GM20000 (cell line): Measurements from ENCODE around the gene HOXA7.

ENCODE experiments used
- DNase-seq: peaks from one replicate; pipeline ENCODE4 v3.0.0; 2012; ENCODE audit warnings: low spot score
- TF ChIP-seq, protein P1 (sequence below): IDR thresholded peaks from 2 replicates; pipeline ENCODE4 v1.5.1; 2012; ENCODE audit warnings: mild to moderate bottlenecking, control low read depth; ENCODE audit errors: extremely low read depth, missing control alignments

HOXA7 gene

DNA sequence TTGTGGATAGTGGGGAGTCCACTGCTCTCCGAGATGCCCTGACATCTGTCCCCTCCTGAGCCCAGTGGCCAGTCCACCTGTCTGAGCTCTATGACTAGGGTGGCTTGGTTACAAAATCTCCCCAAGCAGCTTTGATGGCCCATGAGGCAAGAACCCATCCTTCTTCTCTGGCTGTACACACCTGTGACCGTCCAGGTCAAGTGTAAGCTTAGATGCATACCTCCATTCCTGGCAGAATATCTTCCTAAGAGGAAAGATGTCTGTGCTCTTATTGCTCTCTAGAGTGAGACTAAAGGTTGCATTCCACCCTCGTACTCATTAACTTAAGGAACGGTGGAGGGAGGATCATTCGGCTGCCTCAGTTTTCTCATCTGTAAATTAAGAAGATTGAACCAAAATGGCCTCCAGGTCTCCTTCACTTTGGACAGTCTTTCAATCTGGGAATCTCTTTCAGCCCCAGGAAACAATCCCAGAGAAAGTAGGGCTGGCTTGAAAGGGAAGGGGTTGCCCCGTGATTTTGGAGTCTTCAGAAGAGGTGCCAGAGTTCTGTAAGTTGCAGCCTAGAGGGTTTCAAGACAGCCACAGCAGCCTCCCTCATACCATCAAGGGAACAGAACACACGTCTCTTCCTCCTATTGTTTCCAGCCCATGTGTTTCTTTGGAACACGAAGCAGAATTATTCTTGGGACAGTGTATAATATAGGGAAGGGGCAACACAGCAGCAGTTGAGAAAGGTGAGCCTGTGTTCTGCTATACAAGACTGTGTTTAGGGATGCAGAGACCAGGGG lies 31.4 kb downstream of the HOXA7 start:
- TF ChIP-seq, protein P1, sequence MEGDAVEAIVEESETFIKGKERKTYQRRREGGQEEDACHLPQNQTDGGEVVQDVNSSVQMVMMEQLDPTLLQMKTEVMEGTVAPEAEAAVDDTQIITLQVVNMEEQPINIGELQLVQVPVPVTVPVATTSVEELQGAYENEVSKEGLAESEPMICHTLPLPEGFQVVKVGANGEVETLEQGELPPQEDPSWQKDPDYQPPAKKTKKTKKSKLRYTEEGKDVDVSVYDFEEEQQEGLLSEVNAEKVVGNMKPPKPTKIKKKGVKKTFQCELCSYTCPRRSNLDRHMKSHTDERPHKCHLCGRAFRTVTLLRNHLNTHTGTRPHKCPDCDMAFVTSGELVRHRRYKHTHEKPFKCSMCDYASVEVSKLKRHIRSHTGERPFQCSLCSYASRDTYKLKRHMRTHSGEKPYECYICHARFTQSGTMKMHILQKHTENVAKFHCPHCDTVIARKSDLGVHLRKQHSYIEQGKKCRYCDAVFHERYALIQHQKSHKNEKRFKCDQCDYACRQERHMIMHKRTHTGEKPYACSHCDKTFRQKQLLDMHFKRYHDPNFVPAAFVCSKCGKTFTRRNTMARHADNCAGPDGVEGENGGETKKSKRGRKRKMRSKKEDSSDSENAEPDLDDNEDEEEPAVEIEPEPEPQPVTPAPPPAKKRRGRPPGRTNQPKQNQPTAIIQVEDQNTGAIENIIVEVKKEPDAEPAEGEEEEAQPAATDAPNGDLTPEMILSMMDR, result no peak
- DNase-seq, result no peak

DNA sequence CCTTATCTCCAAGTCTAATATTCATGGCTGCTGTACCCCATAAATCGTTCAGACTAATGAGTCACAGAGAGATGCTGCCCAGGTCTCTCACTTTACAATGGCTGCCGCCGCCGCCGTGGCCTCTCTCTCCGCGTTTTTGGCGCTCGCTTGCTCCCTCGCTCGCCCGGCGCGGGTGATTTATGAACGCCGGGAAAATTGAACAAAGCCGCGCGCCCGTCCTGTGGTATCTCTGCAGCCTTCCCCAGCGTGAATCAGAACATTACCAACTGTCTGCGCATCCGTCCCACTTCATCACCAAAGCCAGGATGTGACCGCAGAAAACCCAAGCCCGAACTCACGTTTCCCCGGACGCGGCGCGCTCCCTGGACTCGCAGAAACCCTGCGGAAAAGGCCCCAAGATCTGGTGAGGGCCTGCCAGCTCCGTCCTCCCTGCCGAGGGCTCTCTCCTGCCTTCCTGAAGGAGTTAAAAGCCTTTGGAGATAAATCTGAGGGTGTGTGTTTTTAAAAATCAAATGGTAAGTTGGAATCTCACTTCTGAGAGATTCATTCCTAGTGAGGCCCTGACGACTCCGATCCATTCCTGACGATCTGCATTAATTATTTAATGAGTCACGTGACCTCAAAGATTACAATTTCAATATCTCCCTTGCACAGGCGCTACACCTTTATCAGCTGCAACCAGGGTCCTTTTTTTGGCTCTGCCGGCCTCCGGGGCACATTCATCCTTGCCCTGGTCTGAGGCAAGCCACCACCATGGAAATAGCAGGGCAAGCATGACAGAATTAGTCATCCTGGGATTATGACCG lies 32.2 kb downstream of the HOXA7 start:
- DNase-seq, result no peak

DNA sequence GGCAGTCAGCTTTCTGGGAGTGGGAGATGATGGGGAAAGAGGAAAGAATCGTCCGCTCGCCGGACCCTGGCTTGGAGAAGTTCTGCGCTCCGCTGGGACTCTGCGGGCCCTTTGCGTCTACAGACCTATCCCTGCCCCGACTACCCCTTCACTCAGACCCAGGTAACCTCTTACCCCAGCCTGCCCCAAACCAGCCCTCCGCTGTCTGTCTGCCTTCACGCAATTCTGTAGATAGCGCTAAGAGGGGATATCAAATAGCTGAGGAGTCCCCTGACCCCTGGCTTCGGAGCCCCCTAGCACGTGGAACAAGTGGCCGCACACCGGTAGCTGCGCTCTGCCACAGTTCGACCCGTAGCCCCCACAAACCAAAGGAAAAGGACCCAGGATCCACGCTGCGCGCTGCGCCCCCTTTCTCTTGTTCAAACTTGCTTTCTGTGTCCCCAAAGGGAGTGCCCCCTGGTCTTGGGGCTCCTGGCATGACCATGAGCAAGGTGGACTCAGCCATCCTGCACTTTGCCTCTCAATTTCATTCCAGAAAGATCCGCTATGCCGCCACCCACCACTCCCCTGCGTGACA lies 32.9 kb downstream of the HOXA7 start:
- TF ChIP-seq, protein P1, result no peak
- DNase-seq, result no peak

More for the DNA sequence above, 32.2 kb downstream of the HOXA7 start:
- TF ChIP-seq, protein P1, result no peak

DNA sequence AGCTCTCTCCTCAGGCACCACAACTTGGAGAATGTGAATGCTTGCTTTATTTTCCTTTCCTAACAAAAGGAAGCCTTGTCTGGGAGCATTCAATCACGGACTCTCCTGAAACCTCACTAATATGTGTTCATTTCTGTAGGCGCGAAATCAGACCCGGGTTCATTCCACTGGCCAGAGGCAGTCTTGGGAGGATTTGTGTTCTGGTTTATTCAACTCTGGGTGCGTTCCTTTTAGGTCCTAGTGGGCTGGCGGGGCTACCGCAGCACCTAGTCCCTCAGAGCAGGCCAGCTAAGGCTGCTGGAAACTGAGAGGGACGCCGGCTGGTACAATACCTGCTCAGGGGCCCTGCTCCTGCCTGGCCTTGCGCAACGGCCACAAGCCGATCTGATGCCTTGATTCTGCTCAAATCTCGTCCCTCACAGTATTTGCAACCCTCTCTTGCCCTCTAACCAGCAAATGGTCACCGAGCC lies 33.4 kb downstream of the HOXA7 start:
- DNase-seq, result no peak
- TF ChIP-seq, protein P1, result no peak

DNA sequence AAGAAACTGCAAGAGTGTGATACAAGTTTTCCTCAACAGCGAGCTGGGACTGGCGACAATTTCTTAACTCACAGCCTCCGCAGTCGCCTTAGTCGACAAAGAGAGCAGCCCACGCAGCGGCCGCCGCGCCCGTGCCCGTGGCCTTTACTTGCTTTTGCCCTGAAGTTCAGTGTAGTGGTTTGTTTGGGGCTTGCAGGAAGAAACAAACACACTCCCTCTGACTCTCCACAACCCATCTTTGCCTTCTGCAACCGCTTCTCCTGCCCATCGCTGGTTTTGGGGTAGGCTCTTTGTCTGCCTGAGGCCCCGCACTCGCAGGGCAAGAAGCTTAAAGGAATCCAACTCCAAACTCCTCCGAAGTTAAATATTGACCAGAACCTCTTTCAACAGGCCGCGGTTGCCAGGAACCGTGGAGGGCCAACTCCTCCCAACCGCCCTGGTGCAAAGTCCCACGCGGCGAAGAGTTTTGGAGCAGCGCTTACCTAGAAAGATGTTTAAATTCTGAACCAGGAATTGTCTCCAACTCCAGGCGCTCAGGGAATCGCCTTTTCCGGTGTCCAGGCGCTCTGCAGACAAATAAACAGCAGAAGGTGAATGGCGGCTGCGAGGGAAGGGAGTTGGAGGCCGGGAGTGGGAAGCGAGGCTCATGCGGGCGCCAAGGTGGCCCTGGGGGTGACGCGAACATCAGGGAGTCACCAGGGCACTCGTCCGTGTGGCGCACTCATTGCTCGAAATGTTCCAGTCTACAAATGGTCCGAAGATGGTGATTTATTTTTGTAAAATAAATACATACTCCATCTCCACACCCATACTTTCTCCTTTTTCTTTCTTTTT lies 34.2 kb downstream of the HOXA7 start:
- TF ChIP-seq, protein P1, result no peak
- DNase-seq, result no peak

DNA sequence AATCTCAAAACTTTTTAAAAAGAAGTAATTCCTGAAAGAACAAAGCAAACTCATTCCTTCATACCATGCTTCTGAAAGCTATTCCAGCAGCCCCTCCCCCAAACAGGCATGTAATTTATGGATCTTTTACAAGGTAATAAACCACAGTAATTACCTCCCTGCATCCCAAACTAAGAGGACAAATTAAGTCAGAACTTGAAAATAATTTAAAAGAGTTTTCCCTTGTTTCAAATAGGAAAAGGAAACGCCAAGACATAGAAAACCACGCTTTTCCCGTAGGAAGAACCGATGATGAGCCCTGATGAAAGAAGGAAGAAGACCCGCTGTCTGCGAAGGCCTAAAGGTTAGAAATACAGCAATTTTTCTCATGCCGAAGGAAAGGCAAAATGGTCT lies 34.8 kb downstream of the HOXA7 start:
- no peak for DNase-seq
- TF ChIP-seq, protein P1, result no peak
